Breast epithelium (tissue), 3 donors: Measurements from ENCODE around the gene MANBA.

ENCODE experiments used
- CTCF ChIP-seq, 3 donors: fragments of 450-650 bp; IDR thresholded peaks; one replicate each; pipeline ENCODE4 v1.5.1; 2016 to 2017; ENCODE audit warnings: antibody characterized with exemption in 3 of 3, mild to moderate bottlenecking in 3 of 3, moderate library complexity in 3 of 3
- POLR2AphosphoS5 ChIP-seq, 3 donors: sonication (generic); formaldehyde crosslinking; IDR thresholded peaks; one replicate each; pipeline ENCODE4 v1.6.1; 2017; ENCODE audit warnings: antibody characterized with exemption in 3 of 3

GRCh38 chr4:102623622-102624021, 137.1 kb downstream of the MANBA start:
- TF ChIP-seq CTCF (IDR thresholded peaks at IDR 0.05) (no peak), POLR2AphosphoS5 (IDR thresholded peaks at IDR 0.05) (no peak)
